Measurements from ENCODE around the gene METTL26. TPM values are rescaled to one million over a fixed set of nuclear protein-coding genes. Genes with fewer than 3 reads are reported as not detected.

METTL26 gene
- polyA plus RNA-seq, 3 donors = 57.1 to 80.9 (median 70.4) TPM

DNA sequence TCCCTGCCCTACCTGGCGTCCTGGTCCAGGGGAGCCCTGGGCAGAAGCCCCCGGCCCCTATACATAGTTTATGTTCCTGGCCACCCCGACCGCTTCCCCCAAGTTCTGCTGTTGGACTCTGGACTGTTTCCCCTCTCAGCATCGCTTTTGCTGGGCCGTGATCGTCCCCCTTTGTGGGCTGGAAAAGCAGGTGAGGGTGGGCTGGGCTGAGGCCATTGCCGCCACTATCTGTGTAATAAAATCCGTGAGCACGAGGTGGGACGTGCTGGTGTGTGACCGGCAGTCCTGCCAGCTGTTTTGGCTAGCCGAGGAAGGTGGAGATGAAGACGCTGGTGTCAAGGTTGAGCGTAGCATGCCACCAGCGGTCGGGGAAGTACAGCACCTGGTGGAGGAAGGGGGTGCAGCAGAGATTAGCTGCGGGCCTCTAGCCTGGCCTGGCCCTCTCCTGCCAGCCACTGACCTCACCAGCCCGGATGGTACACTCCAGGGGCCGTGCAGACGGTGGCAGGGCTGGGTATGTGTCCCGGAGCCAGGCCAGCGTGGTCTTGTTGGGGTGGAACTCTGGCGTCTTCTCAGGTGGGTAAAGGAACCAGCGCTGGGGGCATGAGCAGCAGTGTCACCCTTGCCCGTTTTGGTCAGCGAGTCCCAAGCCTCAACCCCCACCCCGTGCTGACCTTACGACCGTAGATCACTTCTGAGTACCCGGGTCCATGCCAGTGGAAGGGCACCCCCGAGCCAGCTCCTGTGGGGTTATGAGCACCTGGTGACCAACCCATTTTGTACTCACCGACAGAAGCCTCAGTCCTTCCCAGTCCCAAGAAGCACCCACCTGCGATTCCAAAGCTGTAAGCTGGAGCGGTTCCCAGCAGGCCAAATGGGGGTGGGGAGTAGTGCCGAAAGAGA lies 46.6 kb upstream of the METTL26 start:
- TF ChIP-seq, protein P1, sequence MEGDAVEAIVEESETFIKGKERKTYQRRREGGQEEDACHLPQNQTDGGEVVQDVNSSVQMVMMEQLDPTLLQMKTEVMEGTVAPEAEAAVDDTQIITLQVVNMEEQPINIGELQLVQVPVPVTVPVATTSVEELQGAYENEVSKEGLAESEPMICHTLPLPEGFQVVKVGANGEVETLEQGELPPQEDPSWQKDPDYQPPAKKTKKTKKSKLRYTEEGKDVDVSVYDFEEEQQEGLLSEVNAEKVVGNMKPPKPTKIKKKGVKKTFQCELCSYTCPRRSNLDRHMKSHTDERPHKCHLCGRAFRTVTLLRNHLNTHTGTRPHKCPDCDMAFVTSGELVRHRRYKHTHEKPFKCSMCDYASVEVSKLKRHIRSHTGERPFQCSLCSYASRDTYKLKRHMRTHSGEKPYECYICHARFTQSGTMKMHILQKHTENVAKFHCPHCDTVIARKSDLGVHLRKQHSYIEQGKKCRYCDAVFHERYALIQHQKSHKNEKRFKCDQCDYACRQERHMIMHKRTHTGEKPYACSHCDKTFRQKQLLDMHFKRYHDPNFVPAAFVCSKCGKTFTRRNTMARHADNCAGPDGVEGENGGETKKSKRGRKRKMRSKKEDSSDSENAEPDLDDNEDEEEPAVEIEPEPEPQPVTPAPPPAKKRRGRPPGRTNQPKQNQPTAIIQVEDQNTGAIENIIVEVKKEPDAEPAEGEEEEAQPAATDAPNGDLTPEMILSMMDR (IDR thresholded peaks at IDR 0.05) = no peak
- peaks cover 26% of the 10 kb centered on the region for H3K4me1 Mint-ChIP-seq
- H3K9me3 ChIP-seq (replicated peaks in 1 of 2; ENCODE audit: control insufficient read depth in 1 of 2, insufficient read depth in 1 of 2, low read length in 2 of 2) = no peaks in the 10 kb centered on the region
- peaks cover 20 to 21% of the 10 kb centered on the region in 2 donors for H3K36me3 ChIP-seq (replicated peaks in 1 of 2; ENCODE audit: control insufficient read depth in 1 of 2, insufficient read depth in 2 of 2, low read length in 2 of 2)
- H3K4me2 ChIP-seq (replicated peaks; ENCODE audit: extremely low read depth, low read length, poor library complexity, severe bottlenecking) = peak overlapping the region; percentile 86
- H3K9me3 Mint-ChIP-seq = no peaks in the 10 kb centered on the region
- H3K27me3 Mint-ChIP-seq (ENCODE audit: low read depth in 3 of 3) = peaks cover 0 to 6% (median 2%) of the 10 kb centered on the region in 3 donors
- H4K20me1 ChIP-seq (ENCODE audit: insufficient read depth, low read length) = peaks cover 32% of the 10 kb centered on the region
- peak overlapping the region; percentile 66 to 78 for H3K4me3 Mint-ChIP-seq
- peaks cover 25 to 37% of the 10 kb centered on the region in 2 donors for H3K36me3 Mint-ChIP-seq
- H3K27ac Mint-ChIP-seq = peak overlapping the region in 3 of 7 donors; percentile 48 to 83 (median 81)
- no peak for DNase-seq
- 94% methylated on average over 31 of the region's 36 CpGs for WGBS (ENCODE audit: insufficient coverage)
- peaks cover 33% of the 10 kb centered on the region for H3K79me2 ChIP-seq (ENCODE audit: insufficient read depth, low read length)
- no peak overlapping the region for H2AFZ ChIP-seq (ENCODE audit: insufficient read depth, low read depth, low read length, poor library complexity, severe bottlenecking)
- peak overlapping the region in 1 of 3 experiments; percentile 78 for H3K4me3 ChIP-seq (replicated peaks in 1 of 3; ENCODE audit: low read depth in 2 of 3, low read length in 3 of 3)
- peak overlapping the region in 1 of 2 donors; percentile 64 for H3K27ac ChIP-seq (ENCODE audit: low read depth in 1 of 2, low read length in 2 of 2)
- H3K4me1 ChIP-seq (ENCODE audit: control insufficient read depth in 1 of 2, insufficient read depth in 2 of 2, low read length in 2 of 2) = peaks cover 38 to 63% of the 10 kb centered on the region in 2 donors
- intact Hi-C loops (cut with micrococcal nuclease) = loop anchor here (5.0 kb wide), 2 partner anchors 45 to 95 kb away; partner anchors contain the start of gene METTL26 (in 1 of the 2)
- H3K9ac ChIP-seq (ENCODE audit: insufficient read depth, low read length, poor library complexity, severe bottlenecking) = no peak overlapping the region
- H3K27me3 ChIP-seq (ENCODE audit: control insufficient read depth in 2 of 2, insufficient read depth in 2 of 2, low read length in 2 of 2) = no peaks in the 10 kb centered on the region

DNA sequence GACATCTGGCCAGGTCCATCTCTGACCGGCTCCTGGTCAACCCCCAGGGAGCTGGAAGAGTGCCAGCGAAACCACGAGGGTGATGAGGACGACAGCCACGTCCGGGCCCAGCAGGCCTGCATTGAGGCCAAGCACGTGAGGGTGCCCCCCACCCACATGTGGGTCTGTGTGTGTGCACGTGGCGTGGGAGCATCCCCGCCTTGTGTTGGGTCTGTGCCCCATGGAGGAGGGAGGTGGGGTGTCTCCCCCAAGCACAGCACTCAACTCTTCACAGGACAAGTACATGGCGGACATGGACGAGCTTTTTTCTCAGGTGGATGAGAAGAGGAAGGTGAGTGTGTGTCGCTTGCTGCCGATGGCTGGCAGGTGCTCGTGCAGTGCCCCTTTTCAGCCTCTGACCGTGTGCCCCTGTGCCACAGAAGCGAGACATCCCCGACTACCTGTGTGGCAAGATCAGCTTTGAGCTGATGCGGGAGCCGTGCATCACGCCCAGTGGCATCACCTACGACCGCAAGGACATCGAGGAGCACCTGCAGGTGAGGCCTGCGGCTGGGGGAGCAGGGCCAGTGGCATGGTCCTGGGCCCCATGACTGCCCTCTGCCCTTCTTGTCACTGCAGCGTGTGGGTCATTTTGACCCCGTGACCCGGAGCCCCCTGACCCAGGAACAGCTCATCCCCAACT lies 45.8 kb upstream of the METTL26 start:
- Histone ChIP-seq H3K27me3 (ENCODE audit: control insufficient read depth in 2 of 2, insufficient read depth in 2 of 2, low read length in 2 of 2) (peaks cover 0 to 8% of the 10 kb centered on the region in 2 donors), H3K9ac (ENCODE audit: insufficient read depth, low read length, poor library complexity, severe bottlenecking) (no peak overlapping the region), H3K4me1 (ENCODE audit: control insufficient read depth in 1 of 2, insufficient read depth in 2 of 2, low read length in 2 of 2) (peaks cover 38 to 63% of the 10 kb centered on the region in 2 donors), H2AFZ (ENCODE audit: insufficient read depth, low read depth, low read length, poor library complexity, severe bottlenecking) (no peak overlapping the region), H3K9me3 (replicated peaks in 1 of 2; ENCODE audit: control insufficient read depth in 1 of 2, insufficient read depth in 1 of 2, low read length in 2 of 2) (no peaks in the 10 kb centered on the region), H3K36me3 (replicated peaks in 1 of 2; ENCODE audit: control insufficient read depth in 1 of 2, insufficient read depth in 2 of 2, low read length in 2 of 2) (peaks cover 13 to 20% of the 10 kb centered on the region in 2 donors), H3K4me3 (replicated peaks in 1 of 3; ENCODE audit: low read depth in 2 of 3, low read length in 3 of 3) (peak overlapping the region in 1 of 3 experiments; percentile 82), H3K4me2 (replicated peaks; ENCODE audit: extremely low read depth, low read length, poor library complexity, severe bottlenecking) (peak overlapping the region; percentile 95), H3K27ac (ENCODE audit: low read depth in 1 of 2, low read length in 2 of 2) (no peak overlapping the region), H4K20me1 (ENCODE audit: insufficient read depth, low read length) (peaks cover 32% of the 10 kb centered on the region), H3K79me2 (ENCODE audit: insufficient read depth, low read length) (peaks cover 33% of the 10 kb centered on the region)
- Mint-ChIP-seq H3K36me3 (peaks cover 18 to 29% of the 10 kb centered on the region in 2 donors), H3K4me1 (peaks cover 26% of the 10 kb centered on the region), H3K27ac (peak overlapping the region in 2 of 7 donors; percentile 19 to 57), H3K4me3 (peak overlapping the region in 1 of 2 donors; percentile 31), H3K27me3 (ENCODE audit: low read depth in 3 of 3) (peaks cover 2 to 12% (median 4%) of the 10 kb centered on the region in 3 donors), H3K9me3 (no peaks in the 10 kb centered on the region)
- WGBS (ENCODE audit: insufficient coverage) = 94% methylated on average over 15 of the region's 28 CpGs
- DNase-seq = peak in 1 of 3 donors; percentile 9
- TF ChIP-seq, protein P1 (IDR thresholded peaks at IDR 0.05) = no peak
- intact Hi-C loops (cut with micrococcal nuclease) = loop anchor here (5.0 kb wide), 2 partner anchors 45 to 95 kb away; partner anchors contain the start of gene METTL26 (in 1 of the 2)

Data from CD14-positive monocyte (primary cell).